ENCODE results near the gene PAX4. TPM values are rescaled to one million over a fixed set of nuclear protein-coding genes. Genes with fewer than 3 reads are reported as not detected.

Gene PAX4
- total RNA-seq, 4 donors from 2014 or later = not detected

GRCh38 chr7:127648986-127649385 is 31.0 kb upstream of the PAX4 start:
- no peak for DNase-seq (ENCODE audit: low spot score in 2 of 2)
- no peaks in the 10 kb centered on the region for H3K9me3 ChIP-seq
- WGBS, 2 donors = 74 to 82% methylated on average over 2 of the region's 2 CpGs
- H3K36me3 ChIP-seq = no peaks in the 10 kb centered on the region
- no peak overlapping the region for H3K4me3 ChIP-seq
- no peaks in the 10 kb centered on the region for H3K27me3 ChIP-seq
- H3K27ac ChIP-seq = no peak overlapping the region
- no peak for TF ChIP-seq CTCF (IDR thresholded peaks at IDR 0.05)
- TF ChIP-seq POLR2A (IDR thresholded peaks at IDR 0.05) = no peak
- TF ChIP-seq EP300 (IDR thresholded peaks at IDR 0.05) = no peak
- peaks cover 0 to 23% (median 16%) of the 10 kb centered on the region in 4 donors for H3K4me1 ChIP-seq

DNA sequence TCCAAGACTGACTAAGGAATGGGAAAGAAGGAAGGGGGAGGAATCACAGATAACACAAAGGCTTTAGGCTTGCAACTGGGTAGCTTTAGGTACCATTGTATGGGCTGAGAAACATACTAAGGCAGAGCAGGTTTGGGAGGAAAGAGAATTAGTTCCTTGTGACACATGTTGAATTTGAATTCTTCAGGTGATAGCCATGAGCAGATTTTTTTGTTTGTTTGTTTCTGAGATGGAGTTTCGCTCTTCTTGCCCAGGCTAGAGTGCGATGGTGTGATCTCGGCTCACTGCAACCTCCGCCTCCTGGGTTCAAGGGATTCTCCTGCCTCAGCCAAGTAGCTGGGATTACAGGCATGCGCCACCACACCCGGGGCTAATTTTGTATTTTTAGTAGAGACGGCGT is 29.7 kb upstream of the PAX4 start:
- no peak for DNase-seq (ENCODE audit: low spot score in 2 of 2)
- no peak for TF ChIP-seq POLR2A (IDR thresholded peaks at IDR 0.05)
- TF ChIP-seq CTCF (IDR thresholded peaks at IDR 0.05) = no peak
- TF ChIP-seq EP300 (IDR thresholded peaks at IDR 0.05) = no peak
- no peaks in the 10 kb centered on the region for H3K27me3 ChIP-seq
- 95 to 97% methylated on average over 8 of the region's 8 CpGs for WGBS, 2 donors
- H3K4me1 ChIP-seq = peaks cover 0 to 9% (median 3%) of the 10 kb centered on the region in 4 donors
- H3K9me3 ChIP-seq = no peaks in the 10 kb centered on the region
- H3K36me3 ChIP-seq = no peaks in the 10 kb centered on the region
- H3K4me3 ChIP-seq = no peak overlapping the region
- H3K27ac ChIP-seq = no peak overlapping the region

- 44 to 49% methylated on average over 2 of the region's 2 CpGs for WGBS, 2 donors
- no peak for DNase-seq (ENCODE audit: low spot score in 2 of 2)
- Histone ChIP-seq H3K4me1 (peaks cover 0 to 3% (median 0%) of the 10 kb centered on the region in 4 donors), H3K9me3 (no peaks in the 10 kb centered on the region), H3K27me3 (no peaks in the 10 kb centered on the region), H3K4me3 (no peak overlapping the region), H3K27ac (no peak overlapping the region), H3K36me3 (no peaks in the 10 kb centered on the region)
- TF ChIP-seq POLR2A (IDR thresholded peaks at IDR 0.05) (no peak), CTCF (IDR thresholded peaks at IDR 0.05) (no peak)
Observed at GRCh38 chr7:127644484-127644883, 26.5 kb upstream of the PAX4 start.

DNA sequence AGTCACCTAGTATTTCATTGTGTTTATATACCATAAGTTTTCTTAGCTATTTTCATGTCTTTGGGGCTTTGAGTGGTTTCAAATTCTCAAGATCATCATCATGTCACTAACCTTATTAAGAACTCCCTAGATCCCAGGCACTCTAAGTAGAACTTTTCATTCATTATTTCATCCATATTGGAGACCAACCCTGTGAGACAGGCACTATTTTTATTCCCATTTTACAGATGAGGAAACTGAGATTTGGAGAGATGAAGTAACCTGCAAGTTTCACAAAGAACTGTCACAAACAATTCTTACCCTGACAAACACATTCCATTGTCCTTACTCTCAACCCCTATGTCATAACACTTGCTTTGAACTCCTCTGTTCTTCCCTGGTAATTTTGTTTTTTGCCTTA is 20.3 kb upstream of the PAX4 start:
- H3K27ac ChIP-seq = no peak overlapping the region
- H3K36me3 ChIP-seq = no peaks in the 10 kb centered on the region
- no peak for TF ChIP-seq POLR2A (IDR thresholded peaks at IDR 0.05)
- DNase-seq (ENCODE audit: low spot score in 2 of 2) = no peak
- H3K4me1 ChIP-seq = peaks cover 0 to 3% (median 0%) of the 10 kb centered on the region in 4 donors
- no peaks in the 10 kb centered on the region for H3K9me3 ChIP-seq
- H3K4me3 ChIP-seq = no peak overlapping the region
- H3K27me3 ChIP-seq = no peaks in the 10 kb centered on the region

DNA sequence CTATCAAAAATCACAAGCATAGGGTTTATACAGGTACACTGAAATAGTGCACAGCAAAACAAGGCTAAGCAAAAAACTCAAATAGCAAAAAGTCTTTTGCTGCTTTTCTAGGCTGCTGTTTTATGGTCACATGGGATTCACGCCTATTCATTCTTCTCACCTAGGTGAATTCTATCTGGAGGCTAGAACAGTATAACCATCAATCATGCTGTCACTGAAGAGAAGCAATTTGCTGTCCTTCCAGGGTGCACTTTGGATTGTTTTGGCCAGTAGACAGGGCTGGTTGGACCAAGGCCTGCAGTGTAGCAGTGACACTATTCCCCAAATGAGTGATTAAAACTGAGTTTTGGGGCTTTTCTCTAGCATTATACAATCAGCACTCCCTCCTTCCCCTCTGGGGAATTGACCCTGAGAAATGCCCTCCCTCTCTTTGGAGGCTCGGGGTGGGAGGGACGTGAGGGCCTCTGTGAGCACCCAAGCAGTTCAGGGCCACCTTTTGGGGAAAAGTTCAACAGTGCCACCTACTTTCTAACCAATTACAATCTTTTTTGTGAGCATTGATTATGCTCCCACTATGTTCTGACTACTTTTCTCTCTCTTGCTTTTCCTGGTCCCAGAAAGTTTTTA is 17.8 kb upstream of the PAX4 start:
- no peak for DNase-seq (ENCODE audit: low spot score in 2 of 2)
- H3K27ac ChIP-seq = no peak overlapping the region
- H3K27me3 ChIP-seq = no peaks in the 10 kb centered on the region
- WGBS, 2 donors = 41 to 45% methylated on average over 3 of the region's 3 CpGs
- no peak for TF ChIP-seq EP300 (IDR thresholded peaks at IDR 0.05)
- TF ChIP-seq POLR2A (IDR thresholded peaks at IDR 0.05) = no peak
- no peak for TF ChIP-seq CTCF (IDR thresholded peaks at IDR 0.05)
- H3K36me3 ChIP-seq = no peaks in the 10 kb centered on the region
- no peaks in the 10 kb centered on the region for H3K4me1 ChIP-seq
- no peak overlapping the region for H3K4me3 ChIP-seq
- H3K9me3 ChIP-seq = no peaks in the 10 kb centered on the region

Measured in tibial nerve (tissue), 4 donors.